Measurements from ENCODE around the gene SMIM29.

DNA sequence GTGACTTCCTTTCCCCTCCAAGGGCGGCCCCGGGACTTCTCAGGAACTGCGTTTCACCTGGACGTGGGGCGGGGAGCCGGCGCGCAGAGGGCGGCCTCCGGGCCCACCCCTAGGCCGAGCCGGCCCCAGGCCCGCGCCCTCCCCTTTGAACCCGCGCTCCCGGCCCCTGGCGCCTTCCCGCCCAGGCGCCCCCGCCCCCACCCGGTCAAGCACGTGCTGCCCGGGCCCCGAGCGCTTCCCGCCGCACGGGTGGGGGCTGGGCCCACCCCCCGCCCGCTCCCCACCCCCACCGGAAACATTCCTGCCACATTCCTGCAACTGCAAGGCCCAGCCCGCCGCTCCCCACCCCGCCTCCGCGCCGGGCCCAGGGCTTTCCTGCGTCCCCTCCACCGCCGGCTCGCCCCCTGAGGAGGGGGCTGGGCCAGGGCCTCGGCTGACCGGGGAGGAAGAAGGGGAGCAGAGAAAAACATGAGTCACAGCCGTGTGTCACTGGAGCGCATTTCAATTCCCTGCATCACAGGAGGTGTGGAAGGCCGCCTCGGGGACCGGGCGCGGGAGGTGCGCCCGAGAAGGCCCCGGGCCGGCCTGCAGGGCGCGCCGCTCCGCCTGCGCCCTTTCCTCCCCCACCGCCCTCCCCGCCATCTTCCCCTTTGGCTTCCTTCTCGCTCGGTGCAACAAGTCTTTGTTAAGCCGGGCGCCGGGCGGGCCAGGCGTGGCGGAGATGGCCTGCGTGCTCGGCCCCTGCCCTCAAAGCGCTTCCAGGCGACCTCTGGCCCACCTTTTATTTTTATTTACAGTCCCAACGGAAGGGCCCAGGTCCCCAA lies 13.3 kb downstream of the SMIM29 start:
- TF ChIP-seq, protein P1, sequence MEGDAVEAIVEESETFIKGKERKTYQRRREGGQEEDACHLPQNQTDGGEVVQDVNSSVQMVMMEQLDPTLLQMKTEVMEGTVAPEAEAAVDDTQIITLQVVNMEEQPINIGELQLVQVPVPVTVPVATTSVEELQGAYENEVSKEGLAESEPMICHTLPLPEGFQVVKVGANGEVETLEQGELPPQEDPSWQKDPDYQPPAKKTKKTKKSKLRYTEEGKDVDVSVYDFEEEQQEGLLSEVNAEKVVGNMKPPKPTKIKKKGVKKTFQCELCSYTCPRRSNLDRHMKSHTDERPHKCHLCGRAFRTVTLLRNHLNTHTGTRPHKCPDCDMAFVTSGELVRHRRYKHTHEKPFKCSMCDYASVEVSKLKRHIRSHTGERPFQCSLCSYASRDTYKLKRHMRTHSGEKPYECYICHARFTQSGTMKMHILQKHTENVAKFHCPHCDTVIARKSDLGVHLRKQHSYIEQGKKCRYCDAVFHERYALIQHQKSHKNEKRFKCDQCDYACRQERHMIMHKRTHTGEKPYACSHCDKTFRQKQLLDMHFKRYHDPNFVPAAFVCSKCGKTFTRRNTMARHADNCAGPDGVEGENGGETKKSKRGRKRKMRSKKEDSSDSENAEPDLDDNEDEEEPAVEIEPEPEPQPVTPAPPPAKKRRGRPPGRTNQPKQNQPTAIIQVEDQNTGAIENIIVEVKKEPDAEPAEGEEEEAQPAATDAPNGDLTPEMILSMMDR (conservative IDR thresholded peaks at IDR 0.05; ENCODE audit: low read depth, low read length), result no peak
- no peak for TF ChIP-seq EZH2 (IDR thresholded peaks at IDR 0.05; ENCODE audit: borderline replicate concordance, low read depth, low read length, poor library complexity, severe bottlenecking)
